Measurements from ENCODE around the gene COQ4. TPM values are rescaled to one million over a fixed set of nuclear protein-coding genes. Genes with fewer than 3 reads are reported as not detected.
"Not testable (repeated sequence)": the region's sequence is repeated elsewhere in the genome, so short reads cannot be mapped to it uniquely, and the experiment has no call there.

The COQ4 gene
- total RNA-seq, 2 donors from 2014 or later, result 40.8 to 59.5 TPM

- Histone ChIP-seq H3K9me3 (no peaks in the 10 kb centered on the region), H3K27me3 (no peaks in the 10 kb centered on the region), H3K4me1 (peaks cover 7% of the 10 kb centered on the region), H3K9ac (ENCODE audit: low read depth in 2 of 2, low read length in 2 of 2) (peak overlapping the region; percentile 75 to 94), H3K36me3 (peaks cover 9% of the 10 kb centered on the region), H3K4me3 (peak overlapping the region; percentile 58), H3K27ac (peak overlapping the region; percentile 69)
- TF ChIP-seq CTCF (IDR thresholded peaks at IDR 0.05), result no peak
- intact Hi-C loops (cut with DNase I), result no loop called here
- peak; percentile 54 for DNase-seq
Observed at GRCh38 chr9:128276574-128277270, 45.9 kb upstream of the COQ4 start.

GRCh38 chr9:128279088-128280073, 43.3 kb upstream of the COQ4 start:
- H3K36me3 ChIP-seq; DNase-seq; H3K27me3 ChIP-seq; intact Hi-C loops (cut with DNase I); H3K27ac ChIP-seq; H3K9me3 ChIP-seq; H3K4me3 ChIP-seq; H3K4me1 ChIP-seq; H3K9ac ChIP-seq (ENCODE audit: low read depth in 2 of 2, low read length in 2 of 2): not testable (repeated sequence)

- Histone ChIP-seq H3K27me3 (no peaks in the 10 kb centered on the region), H3K9ac (ENCODE audit: low read depth in 2 of 2, low read length in 2 of 2) (no peak overlapping the region), H3K4me1 (peaks cover 7% of the 10 kb centered on the region), H3K36me3 (no peaks in the 10 kb centered on the region), H3K4me3 (no peak overlapping the region), H3K9me3 (no peaks in the 10 kb centered on the region), H3K27ac (no peak overlapping the region)
- no peak for DNase-seq
- TF ChIP-seq CTCF (IDR thresholded peaks at IDR 0.05), result no peak
- intact Hi-C loops (cut with DNase I), result no loop called here
Observed at GRCh38 chr9:128280084-128280622, 42.5 kb upstream of the COQ4 start.

GRCh38 chr9:128282500-128282899, 40.1 kb upstream of the COQ4 start:
- H3K4me3 ChIP-seq, result no peak overlapping the region
- no peaks in the 10 kb centered on the region for H3K4me1 ChIP-seq
- intact Hi-C loops (cut with DNase I), result no loop called here
- TF ChIP-seq CTCF (IDR thresholded peaks at IDR 0.05), result no peak
- DNase-seq, result no peak
- H3K9me3 ChIP-seq, result no peaks in the 10 kb centered on the region
- no peak overlapping the region for H3K9ac ChIP-seq (ENCODE audit: low read depth in 2 of 2, low read length in 2 of 2)
- no peaks in the 10 kb centered on the region for H3K36me3 ChIP-seq
- no peak overlapping the region for H3K27ac ChIP-seq
- H3K27me3 ChIP-seq, result no peaks in the 10 kb centered on the region

- H3K36me3 ChIP-seq, result no peaks in the 10 kb centered on the region
- no peak overlapping the region for H3K9ac ChIP-seq (ENCODE audit: low read depth in 2 of 2, low read length in 2 of 2)
- no peaks in the 10 kb centered on the region for H3K9me3 ChIP-seq
- no peak overlapping the region for H3K4me3 ChIP-seq
- H3K27ac ChIP-seq, result no peak overlapping the region
- intact Hi-C loops (cut with DNase I), result no loop called here
- no peaks in the 10 kb centered on the region for H3K4me1 ChIP-seq
- no peak for DNase-seq
- H3K27me3 ChIP-seq, result no peaks in the 10 kb centered on the region
- no peak for TF ChIP-seq CTCF (IDR thresholded peaks at IDR 0.05)
Observed at GRCh38 chr9:128285033-128285784, 37.4 kb upstream of the COQ4 start.
